ENCODE data around the gene MAP3K13. TPM values are rescaled to one million over a fixed set of nuclear protein-coding genes. Genes with fewer than 3 reads are reported as not detected.
A peak's percentile ranks its signal among the peaks of the same experiment; 100 is the strongest.

MAP3K13 gene
- total RNA-seq, 4 donors from 2014 or later = 15.1 to 30.2 (median 24.0) TPM

DNA sequence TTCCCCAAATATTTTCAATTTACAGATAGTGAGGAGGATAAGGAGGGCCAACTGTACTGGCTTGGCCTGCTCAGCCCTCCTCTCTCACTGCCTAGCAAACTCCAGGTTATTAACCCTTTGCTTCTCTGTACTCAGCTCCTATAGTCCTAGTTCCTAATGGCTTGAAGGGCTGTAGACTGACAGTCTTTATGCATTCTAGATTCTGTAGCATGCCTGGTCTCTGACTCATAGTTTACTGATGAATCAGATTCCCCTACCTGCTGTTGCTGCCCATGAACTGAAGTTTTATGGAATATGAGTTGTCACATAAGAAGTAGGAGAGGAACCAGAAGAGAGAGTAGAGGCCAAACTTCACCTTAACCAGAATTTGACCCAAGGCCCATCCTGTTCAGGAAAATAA lies 27.1 kb upstream of the MAP3K13 start:
- Histone ChIP-seq H3K36me3 (no peaks in the 10 kb centered on the region), H3K9me3 (no peaks in the 10 kb centered on the region), H3K4me3 (no peak overlapping the region), H3K4me1 (peaks cover 0 to 19% (median 2%) of the 10 kb centered on the region in 3 donors), H3K27ac (no peak overlapping the region), H3K27me3 (no peaks in the 10 kb centered on the region)
- TF ChIP-seq, protein P1, sequence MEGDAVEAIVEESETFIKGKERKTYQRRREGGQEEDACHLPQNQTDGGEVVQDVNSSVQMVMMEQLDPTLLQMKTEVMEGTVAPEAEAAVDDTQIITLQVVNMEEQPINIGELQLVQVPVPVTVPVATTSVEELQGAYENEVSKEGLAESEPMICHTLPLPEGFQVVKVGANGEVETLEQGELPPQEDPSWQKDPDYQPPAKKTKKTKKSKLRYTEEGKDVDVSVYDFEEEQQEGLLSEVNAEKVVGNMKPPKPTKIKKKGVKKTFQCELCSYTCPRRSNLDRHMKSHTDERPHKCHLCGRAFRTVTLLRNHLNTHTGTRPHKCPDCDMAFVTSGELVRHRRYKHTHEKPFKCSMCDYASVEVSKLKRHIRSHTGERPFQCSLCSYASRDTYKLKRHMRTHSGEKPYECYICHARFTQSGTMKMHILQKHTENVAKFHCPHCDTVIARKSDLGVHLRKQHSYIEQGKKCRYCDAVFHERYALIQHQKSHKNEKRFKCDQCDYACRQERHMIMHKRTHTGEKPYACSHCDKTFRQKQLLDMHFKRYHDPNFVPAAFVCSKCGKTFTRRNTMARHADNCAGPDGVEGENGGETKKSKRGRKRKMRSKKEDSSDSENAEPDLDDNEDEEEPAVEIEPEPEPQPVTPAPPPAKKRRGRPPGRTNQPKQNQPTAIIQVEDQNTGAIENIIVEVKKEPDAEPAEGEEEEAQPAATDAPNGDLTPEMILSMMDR (IDR thresholded peaks at IDR 0.05) = no peak
- no peak for TF ChIP-seq POLR2A (IDR thresholded peaks at IDR 0.05)
- intact Hi-C loops (cut with DNase I) = no loop called here
- no peak for DNase-seq

DNA sequence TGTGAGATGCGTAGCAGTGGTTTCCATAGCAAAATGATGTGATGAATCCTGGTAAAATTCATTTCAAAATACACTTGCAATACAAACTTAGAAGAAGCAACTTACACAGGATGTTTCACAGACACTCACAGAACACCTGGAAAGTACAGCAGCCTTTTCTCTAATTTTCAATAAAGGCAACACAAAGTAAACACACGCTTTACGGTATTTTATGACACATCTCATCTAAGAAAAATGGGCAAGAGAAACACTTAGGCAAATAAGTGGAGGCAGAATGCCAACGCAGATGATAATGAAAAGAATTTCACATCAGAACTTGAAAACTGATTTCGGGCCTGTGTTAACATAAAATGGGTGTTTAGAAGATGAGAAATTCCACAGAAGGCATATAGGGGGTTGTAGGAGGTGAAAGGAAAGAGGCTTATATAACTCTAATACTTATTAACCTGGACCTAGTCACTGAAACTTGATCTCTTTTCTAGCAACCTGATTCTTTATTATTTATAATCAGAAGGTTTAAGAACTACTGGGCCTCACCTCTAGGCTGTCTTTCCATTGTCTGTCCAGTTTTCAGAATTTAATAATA lies 25.6 kb upstream of the MAP3K13 start:
- H3K36me3 ChIP-seq = no peaks in the 10 kb centered on the region
- WGBS, 2 donors = 41 to 45% methylated on average over 5 of the region's 5 CpGs
- no peak overlapping the region for H3K4me3 ChIP-seq
- intact Hi-C loops (cut with DNase I) = no loop called here
- H3K27ac ChIP-seq = peak overlapping the region in 2 of 4 donors; percentile 1 to 22
- no peak for DNase-seq
- H3K4me1 ChIP-seq = peaks cover 0 to 16% (median 7%) of the 10 kb centered on the region in 3 donors
- no peak for TF ChIP-seq POLR2A (IDR thresholded peaks at IDR 0.05)
- TF ChIP-seq, protein P1 (IDR thresholded peaks at IDR 0.05) = peak in 2 of 6 experiments; percentile 11 to 35
- no peaks in the 10 kb centered on the region for H3K27me3 ChIP-seq
- no peaks in the 10 kb centered on the region for H3K9me3 ChIP-seq

DNA sequence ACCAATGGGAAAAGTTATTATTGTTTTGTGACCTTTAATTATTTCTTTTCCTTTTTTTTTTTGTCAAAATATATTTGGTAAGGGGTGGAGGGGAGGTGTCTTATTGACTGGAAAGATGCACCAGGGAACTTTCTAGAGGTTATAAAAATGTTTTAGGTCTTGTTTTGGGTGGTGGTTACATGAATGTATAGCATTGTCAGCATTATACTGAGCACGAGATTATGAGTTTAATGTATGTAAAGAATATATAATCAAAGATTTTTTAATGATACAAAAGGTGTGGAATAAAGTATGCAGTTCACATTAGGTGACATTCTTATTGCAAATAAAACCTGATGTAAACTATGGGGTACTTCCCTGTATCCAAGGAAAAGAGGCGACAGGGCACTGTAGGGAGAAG lies 23.0 kb upstream of the MAP3K13 start:
- 88 to 89% methylated on average over 2 of the region's 2 CpGs for WGBS, 2 donors
- peaks cover 0 to 27% (median 10%) of the 10 kb centered on the region in 3 donors for H3K4me1 ChIP-seq
- no peak for DNase-seq
- no peaks in the 10 kb centered on the region for H3K9me3 ChIP-seq
- H3K36me3 ChIP-seq = no peaks in the 10 kb centered on the region
- H3K27me3 ChIP-seq = no peaks in the 10 kb centered on the region
- H3K4me3 ChIP-seq = no peak overlapping the region
- intact Hi-C loops (cut with DNase I) = no loop called here
- no peak for TF ChIP-seq POLR2A (IDR thresholded peaks at IDR 0.05)
- TF ChIP-seq, protein P1 (IDR thresholded peaks at IDR 0.05) = no peak
- no peak overlapping the region for H3K27ac ChIP-seq

DNA sequence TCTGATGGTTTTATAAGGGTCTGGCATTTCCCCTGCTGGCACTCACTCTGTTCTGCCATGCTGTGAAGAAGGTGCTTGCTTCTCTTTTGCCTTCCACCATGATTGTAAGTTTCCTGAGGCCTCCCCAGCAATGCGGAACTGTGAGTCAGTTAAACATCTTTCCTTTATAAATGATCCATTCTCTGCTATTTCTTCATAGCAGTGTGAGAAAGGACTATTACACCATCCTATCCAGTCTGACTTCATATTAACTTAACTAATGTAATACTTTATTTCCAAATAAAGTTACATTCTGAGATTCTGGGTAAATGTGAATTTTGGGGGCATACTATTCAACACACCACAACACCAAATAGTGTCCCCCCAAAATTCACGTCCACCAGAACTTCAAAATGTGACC lies 22.2 kb upstream of the MAP3K13 start:
- H3K4me1 ChIP-seq = peaks cover 0 to 24% (median 10%) of the 10 kb centered on the region in 3 donors
- no peaks in the 10 kb centered on the region for H3K27me3 ChIP-seq
- H3K27ac ChIP-seq = no peak overlapping the region
- 86 to 88% methylated on average over 2 of the region's 2 CpGs for WGBS, 2 donors
- H3K9me3 ChIP-seq = no peaks in the 10 kb centered on the region
- H3K36me3 ChIP-seq = no peaks in the 10 kb centered on the region
- DNase-seq = no peak
- no peak for TF ChIP-seq POLR2A (IDR thresholded peaks at IDR 0.05)
- TF ChIP-seq, protein P1 (IDR thresholded peaks at IDR 0.05) = no peak
- intact Hi-C loops (cut with DNase I) = no loop called here
- H3K4me3 ChIP-seq = no peak overlapping the region

DNA sequence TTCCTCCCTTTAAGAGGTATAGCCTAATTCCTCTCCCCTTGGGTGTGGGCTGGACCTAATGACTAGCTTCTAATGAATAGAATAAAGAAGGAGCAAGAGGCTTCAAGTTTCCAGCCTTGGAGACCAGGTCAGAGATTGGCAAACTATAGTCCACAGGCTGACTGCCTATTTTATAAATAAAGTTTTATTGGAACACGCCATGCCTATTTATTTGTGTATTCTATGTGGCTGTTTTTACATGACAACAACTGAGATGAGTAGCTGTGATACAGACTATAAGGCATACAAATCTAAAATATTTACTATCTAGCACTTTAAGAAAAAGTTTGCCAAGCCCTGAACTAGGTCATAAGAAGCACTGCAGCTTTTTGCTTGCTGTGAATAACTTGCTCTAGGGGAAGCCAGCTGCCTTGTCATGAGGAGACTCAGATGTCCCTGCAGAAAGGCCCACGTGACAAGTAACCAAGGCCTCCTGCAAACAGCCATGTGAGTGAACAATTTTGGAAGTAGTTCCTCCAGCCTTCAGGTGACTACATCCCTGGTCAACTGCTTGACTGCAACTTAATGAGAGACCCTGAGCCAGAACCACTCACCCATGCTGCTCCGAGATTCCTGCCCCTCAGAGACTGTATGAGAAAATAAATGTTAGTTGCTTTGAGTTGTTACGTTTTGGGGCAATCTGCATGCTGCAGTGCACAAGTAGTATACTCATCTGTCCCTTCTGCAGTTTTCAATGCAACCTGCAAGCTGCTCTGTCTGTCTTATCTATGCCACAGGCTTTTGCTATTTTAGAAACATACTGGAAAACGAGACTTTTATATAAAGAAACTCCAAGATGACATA lies 21.1 kb upstream of the MAP3K13 start:
- H3K27ac ChIP-seq = no peak overlapping the region
- no peak for DNase-seq
- WGBS, 2 donors = 59 to 70% methylated on average over 5 of the region's 5 CpGs
- intact Hi-C loops (cut with DNase I) = no loop called here
- no peaks in the 10 kb centered on the region for H3K27me3 ChIP-seq
- H3K4me1 ChIP-seq = peaks cover 0 to 19% (median 10%) of the 10 kb centered on the region in 3 donors
- H3K9me3 ChIP-seq = no peaks in the 10 kb centered on the region
- TF ChIP-seq, protein P1 (IDR thresholded peaks at IDR 0.05) = no peak
- TF ChIP-seq POLR2A (IDR thresholded peaks at IDR 0.05) = no peak
- no peak overlapping the region for H3K4me3 ChIP-seq
- H3K36me3 ChIP-seq = no peaks in the 10 kb centered on the region

Data from esophagus squamous epithelium (tissue), 5 donors.